B cell (primary cell): ENCODE results near the gene PRDM4. TPM values are rescaled to one million over a fixed set of nuclear protein-coding genes. Genes with fewer than 3 reads are reported as not detected.

Experiments
- ATAC-seq: fragments of 200-7000 bp; cut with Tn5 transposase; one replicate; pipeline ENCODE4 v1.10.0; 2021; ENCODE audit warnings: low read depth, mild to moderate bottlenecking, moderate number of reproducible peaks, moderate library complexity
- CTCF ChIA-PET: fragments of 350-600 bp; sonication (Branson Sonifier 250); formaldehyde crosslinking; loops from one replicate; lab custom pipeline; 2021; ENCODE audit warnings: antibody characterized with exemption, inconsistent platforms; lab: Charles Lee
- POLR2A ChIA-PET: fragments of 350-600 bp; sonication (Branson Sonifier 250); formaldehyde crosslinking; loops from one replicate; lab custom pipeline; 2021; ENCODE audit warnings: antibody characterized with exemption; lab: Charles Lee
- DNase-seq: peaks from one replicate; pipeline ENCODE4 v3.0.0; 2013
- H2AFZ ChIP-seq: 2 replicates; pipeline ENCODE4 v1.6.1; 2012; ENCODE audit warnings: mild to moderate bottlenecking, low read depth, low read length; ENCODE audit not compliant: insufficient read depth, poor library complexity, severe bottlenecking
- H3K27ac ChIP-seq, 2 donors: 1 replicate in 1 of 2; 2 replicates in 1 of 2; pipeline ENCODE4 v1.5.1; 2012 to 2013; ENCODE audit warnings: low read length in 2 of 2, mild to moderate bottlenecking in 2 of 2, moderate library complexity in 1 of 2
- H3K27me3 ChIP-seq, 4 experiments: fragments of 200-600 bp in 1 of 4; sonication (generic) in 1 of 4; replicated peaks in 1 of 4; 1 replicate in 2 of 4; 2 replicates in 2 of 4; pipeline versions ENCODE4 v1.6.1 to v1.7.0; 2013 to 2016; ENCODE audit warnings: low read length in 3 of 4, mild to moderate bottlenecking in 2 of 4, mixed read lengths in 1 of 4, moderate library complexity in 1 of 4; ENCODE audit not compliant: insufficient read depth in 4 of 4, control insufficient read depth in 3 of 4; ENCODE audit errors: control extremely low read depth in 1 of 4
- H3K36me3 ChIP-seq, 2 experiments: replicated peaks in 1 of 2; 1 replicate in 1 of 2; 2 replicates in 1 of 2; pipeline versions ENCODE4 v1.6.1 to v1.7.1; 2013; ENCODE audit warnings: low read length in 1 of 2; ENCODE audit not compliant: insufficient read depth in 2 of 2, control insufficient read depth in 1 of 2; ENCODE audit errors: control extremely low read depth in 1 of 2, extremely low read depth in 1 of 2
- H3K4me1 ChIP-seq, 2 donors: fragments of 200-600 bp in 1 of 2; sonication (generic) in 1 of 2; 1 replicate in 1 of 2; 2 replicates in 1 of 2; pipeline versions ENCODE4 v1.5.1 to v1.6.1; 2013 to 2017; ENCODE audit warnings: low read length in 2 of 2; ENCODE audit not compliant: control insufficient read depth in 2 of 2, insufficient read depth in 2 of 2
- H3K4me2 ChIP-seq: replicated peaks from 2 replicates; pipeline ENCODE3; 2012; ENCODE audit warnings: mild to moderate bottlenecking, low read depth, low read length; ENCODE audit not compliant: poor library complexity, severe bottlenecking
- H3K4me3 ChIP-seq, 5 experiments: fragments of 200-600 bp in 1 of 5; sonication (generic) in 1 of 5; 1 replicate in 3 of 5; 2 replicates in 2 of 5; pipeline versions ENCODE4 v1.5.1 to v1.7.0; 2011 to 2016; ENCODE audit warnings: low read length in 4 of 5, mild to moderate bottlenecking in 4 of 5, low read depth in 2 of 5, control low read depth in 1 of 5, moderate library complexity in 1 of 5; ENCODE audit not compliant: insufficient read depth in 1 of 5; ENCODE audit errors: control extremely low read depth in 1 of 5, extremely low read depth in 1 of 5
- H3K79me2 ChIP-seq: fragments of 200-600 bp; sonication (generic); one replicate; pipeline ENCODE4 v1.6.0; 2016; ENCODE audit warnings: low read length; ENCODE audit not compliant: control insufficient read depth, insufficient read depth
- H3K9ac ChIP-seq: fragments of 200-600 bp; sonication (generic); 2 replicates; pipeline ENCODE4 v1.6.1; 2017; ENCODE audit warnings: mild to moderate bottlenecking, low read length, moderate library complexity
- H3K9me3 ChIP-seq, 3 donors: one replicate each; pipeline versions ENCODE4 v1.6.1 to v1.7.1; 2013; ENCODE audit warnings: low read length in 2 of 3; ENCODE audit not compliant: control insufficient read depth in 2 of 3, insufficient read depth in 1 of 3; ENCODE audit errors: control extremely low read depth in 1 of 3
- H4K20me1 ChIP-seq: 2 replicates; pipeline ENCODE4 v1.6.0; 2012; ENCODE audit warnings: mild to moderate bottlenecking, low read length; ENCODE audit not compliant: insufficient read depth, control insufficient read depth, poor library complexity, severe bottlenecking
- H3K27ac Mint-ChIP-seq: one replicate; pipeline ENCODE4 v1.8.0; 2021; ENCODE audit warnings: mixed read lengths
- H3K27me3 Mint-ChIP-seq: one replicate; pipeline ENCODE4 v1.8.0; 2021; ENCODE audit warnings: mixed read lengths
- H3K4me1 Mint-ChIP-seq: one replicate; pipeline ENCODE4 v1.8.0; 2021; ENCODE audit warnings: mixed read lengths
- H3K4me3 Mint-ChIP-seq: one replicate; pipeline ENCODE4 v1.8.0; 2021; ENCODE audit warnings: mixed read lengths
- H3K9me3 Mint-ChIP-seq: one replicate; pipeline ENCODE4 v1.8.0; 2022; ENCODE audit warnings: mixed read lengths; ENCODE audit not compliant: insufficient read depth
- CTCF ChIP-seq: fragments of 200-600 bp; IDR thresholded peaks from one replicate; pipeline ENCODE4 v1.8.0; 2022; ENCODE audit warnings: antibody characterized with exemption, mild to moderate bottlenecking
- EZH2 ChIP-seq: IDR thresholded peaks from 2 replicates; pipeline ENCODE4 v1.6.1; 2012; ENCODE audit warnings: borderline replicate concordance, low read depth, mild to moderate bottlenecking, moderate library complexity, low read length; ENCODE audit not compliant: insufficient read depth, poor library complexity, severe bottlenecking
- WGBS: methylation state at CpG from one replicate; pipeline ENCODE4 v1.1.5; 2013; ENCODE audit warnings: missing lambda C conversion rate; ENCODE audit not compliant: insufficient coverage; 5-methylcytosine and 5-hydroxymethylcytosine counted together
- intact Hi-C: fragments of 100-400 bp; cut with micrococcal nuclease; formaldehyde crosslinking; loops from one replicate; pipeline ENCODE4 v1.10.0; 2022
- polyA plus RNA-seq: library from polyadenylated mRNA; depleted of rRNA; stranded (reverse); fragments of >200 nt; gene quantifications from 2 replicates; pipeline ENCODE4 v1.2.3, GENCODE V29; 2012
- total RNA-seq, 2 donors: library from RNA; stranded (reverse); fragments of 120-200 nt in 1 of 2; gene quantifications; 1 replicate in 1 of 2; 2 replicates in 1 of 2; pipeline versions ENCODE4 v1.2.3 to v1.2.4, GENCODE V29; 2013 to 2022

PRDM4 gene
- total and polyA plus RNA-seq, 2 donors (not counting 1 experiment from before 2014, with no cell fraction given): 50.1 to 117 TPM

- Mint-ChIP-seq H3K4me3 (no peak overlapping the region), H3K9me3 (no peaks in the 10 kb centered on the region), H3K4me1 (peaks cover 14% of the 10 kb centered on the region), H3K27me3 (no peaks in the 10 kb centered on the region), H3K27ac (no peak overlapping the region)
- Histone ChIP-seq H3K36me3 (peaks cover 0 to under 1% of the 10 kb centered on the region in 2 experiments), H4K20me1 (peaks cover 7% of the 10 kb centered on the region), H3K4me2 (no peak overlapping the region), H3K9me3 (peaks cover 0 to 4% (median 0%) of the 10 kb centered on the region in 3 donors), H3K27ac (no peak overlapping the region), H3K4me3 (no peak overlapping the region), H2AFZ (no peak overlapping the region), H3K4me1 (peaks cover 13 to 15% of the 10 kb centered on the region in 2 donors), H3K79me2 (peaks cover 10% of the 10 kb centered on the region), H3K27me3 (peaks cover 0 to 4% (median 0%) of the 10 kb centered on the region in 4 experiments), H3K9ac (no peak overlapping the region)
- DNase-seq (no peak), ATAC-seq (no peak)
- ChIA-PET CTCF (no interaction called here), POLR2A (no interaction called here)
- TF ChIP-seq EZH2: no peak
- no peak for TF ChIP-seq CTCF
- intact Hi-C loops: no loop called here
- WGBS: no CpG with 5 or more reads among the region's 4 CpGs
Observed at GRCh38 chr12:107764626-107765025, 3.7 kb upstream of the PRDM4 start.

DNA sequence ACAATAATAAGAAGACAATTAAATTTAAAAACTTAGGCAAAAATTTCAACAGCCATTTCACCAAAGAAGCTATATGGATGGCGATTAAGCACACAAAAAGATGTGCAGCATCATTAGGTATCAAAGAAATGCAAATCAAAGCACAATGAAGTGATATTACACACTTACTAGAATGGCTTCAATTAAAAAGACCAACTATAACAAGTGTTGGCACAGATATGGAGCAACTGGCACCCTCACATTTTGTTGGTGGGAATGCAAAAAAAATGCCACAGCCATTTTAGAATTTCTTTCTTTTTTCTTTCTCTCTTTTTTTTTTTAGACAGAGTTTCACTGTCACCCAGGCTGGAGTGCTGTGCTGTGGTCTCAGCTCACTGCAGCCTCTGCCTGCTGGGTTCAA lies 1.9 kb upstream of the PRDM4 start:
- Histone ChIP-seq H3K36me3 (peaks cover 3 to 15% of the 10 kb centered on the region in 2 experiments), H3K9ac (no peak overlapping the region), H2AFZ (no peak overlapping the region), H3K4me3 (no peak overlapping the region), H3K4me2 (no peak overlapping the region), H3K9me3 (peaks cover 0 to 4% (median 0%) of the 10 kb centered on the region in 3 donors), H3K4me1 (peaks cover 24 to 29% of the 10 kb centered on the region in 2 donors), H4K20me1 (peaks cover 16% of the 10 kb centered on the region), H3K79me2 (peaks cover 28% of the 10 kb centered on the region), H3K27ac (no peak overlapping the region), H3K27me3 (peaks cover 0 to 4% (median 0%) of the 10 kb centered on the region in 4 experiments)
- no peak for ATAC-seq
- Mint-ChIP-seq H3K9me3 (no peaks in the 10 kb centered on the region), H3K27ac (no peak overlapping the region), H3K27me3 (no peaks in the 10 kb centered on the region), H3K4me1 (peaks cover 26% of the 10 kb centered on the region), H3K4me3 (no peak overlapping the region)
- TF ChIP-seq EZH2: no peak
- TF ChIP-seq CTCF: no peak
- CTCF ChIA-PET: interaction anchor here (0.7 to 2.2 kb wide), 2 partner anchors 25 to 84 kb away, joined by 3 to 6 read pairs; no protein-coding TSS in a partner anchor
- intact Hi-C loops: no loop called here
- WGBS: 100% methylated on average over 1 of the region's 1 CpG
- DNase-seq: no peak
- POLR2A ChIA-PET: no interaction called here
